ENCODE measurements around the gene TMEM59.

The TMEM59 gene

GRCh38 chr1:54094001-54094729, 41.2 kb upstream of the TMEM59 start:
- DNase-seq (ENCODE audit: insufficient read length, low spot score) (no peak), FAIRE-seq (no peak)
- TF ChIP-seq, protein P1, sequence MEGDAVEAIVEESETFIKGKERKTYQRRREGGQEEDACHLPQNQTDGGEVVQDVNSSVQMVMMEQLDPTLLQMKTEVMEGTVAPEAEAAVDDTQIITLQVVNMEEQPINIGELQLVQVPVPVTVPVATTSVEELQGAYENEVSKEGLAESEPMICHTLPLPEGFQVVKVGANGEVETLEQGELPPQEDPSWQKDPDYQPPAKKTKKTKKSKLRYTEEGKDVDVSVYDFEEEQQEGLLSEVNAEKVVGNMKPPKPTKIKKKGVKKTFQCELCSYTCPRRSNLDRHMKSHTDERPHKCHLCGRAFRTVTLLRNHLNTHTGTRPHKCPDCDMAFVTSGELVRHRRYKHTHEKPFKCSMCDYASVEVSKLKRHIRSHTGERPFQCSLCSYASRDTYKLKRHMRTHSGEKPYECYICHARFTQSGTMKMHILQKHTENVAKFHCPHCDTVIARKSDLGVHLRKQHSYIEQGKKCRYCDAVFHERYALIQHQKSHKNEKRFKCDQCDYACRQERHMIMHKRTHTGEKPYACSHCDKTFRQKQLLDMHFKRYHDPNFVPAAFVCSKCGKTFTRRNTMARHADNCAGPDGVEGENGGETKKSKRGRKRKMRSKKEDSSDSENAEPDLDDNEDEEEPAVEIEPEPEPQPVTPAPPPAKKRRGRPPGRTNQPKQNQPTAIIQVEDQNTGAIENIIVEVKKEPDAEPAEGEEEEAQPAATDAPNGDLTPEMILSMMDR (IDR thresholded peaks at IDR 0.05; ENCODE audit: insufficient read depth, missing control alignments) = no peak

DNA sequence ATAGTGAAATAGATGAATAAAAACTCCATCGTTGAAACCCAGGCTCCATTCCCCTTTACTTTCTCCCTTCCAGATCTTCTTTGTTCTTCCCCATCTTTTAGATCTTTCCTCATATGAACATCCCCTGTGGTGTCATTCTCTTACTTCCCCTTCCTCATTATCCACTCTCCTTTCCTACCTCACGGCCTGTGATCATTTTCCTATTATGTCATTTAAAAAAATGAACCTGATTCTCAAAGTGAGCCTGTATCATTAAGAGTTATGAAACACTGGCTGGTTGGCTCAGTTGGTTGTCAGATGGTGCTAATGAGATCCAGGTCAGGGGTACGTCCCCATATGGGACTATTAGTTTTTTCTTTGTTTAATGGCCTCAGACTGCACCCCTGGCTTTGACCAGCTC, 38.7 kb upstream of the TMEM59 start:
- no peak for DNase-seq (ENCODE audit: insufficient read length, low spot score)
- TF ChIP-seq, protein P1 (IDR thresholded peaks at IDR 0.05; ENCODE audit: insufficient read depth, missing control alignments) = no peak
- FAIRE-seq = no peak

DNA sequence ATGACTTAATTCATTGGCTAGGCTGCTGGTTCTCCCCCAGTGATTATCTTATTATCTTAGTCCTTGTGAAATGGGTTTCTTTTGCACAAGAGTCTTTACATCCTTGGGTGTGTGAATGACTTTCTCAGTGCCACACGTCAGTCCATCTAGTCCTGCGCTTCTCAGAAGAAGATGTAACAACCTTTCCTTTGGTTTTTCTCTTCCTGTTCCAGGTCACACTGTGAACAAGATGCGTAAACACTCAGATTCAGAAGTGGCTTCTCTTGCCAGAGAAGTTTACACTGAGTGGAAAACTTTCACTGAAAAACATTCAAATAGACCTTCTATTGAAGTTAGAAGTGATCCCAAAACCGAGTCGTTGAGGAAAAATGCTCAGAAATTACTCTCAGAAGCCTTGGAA, 35.4 kb upstream of the TMEM59 start:
- DNase-seq (ENCODE audit: insufficient read length, low spot score) (no peak), FAIRE-seq (peak; percentile 25)
- TF ChIP-seq, protein P1 (IDR thresholded peaks at IDR 0.05; ENCODE audit: insufficient read depth, missing control alignments) = no peak

- FAIRE-seq (no peak), DNase-seq (ENCODE audit: insufficient read length, low spot score) (no peak)
- TF ChIP-seq, protein P1 (IDR thresholded peaks at IDR 0.05; ENCODE audit: insufficient read depth, missing control alignments) = no peak
These were observed 33.8 kb upstream of the TMEM59 start for GRCh38 chr1:54086754-54087153.

DNA sequence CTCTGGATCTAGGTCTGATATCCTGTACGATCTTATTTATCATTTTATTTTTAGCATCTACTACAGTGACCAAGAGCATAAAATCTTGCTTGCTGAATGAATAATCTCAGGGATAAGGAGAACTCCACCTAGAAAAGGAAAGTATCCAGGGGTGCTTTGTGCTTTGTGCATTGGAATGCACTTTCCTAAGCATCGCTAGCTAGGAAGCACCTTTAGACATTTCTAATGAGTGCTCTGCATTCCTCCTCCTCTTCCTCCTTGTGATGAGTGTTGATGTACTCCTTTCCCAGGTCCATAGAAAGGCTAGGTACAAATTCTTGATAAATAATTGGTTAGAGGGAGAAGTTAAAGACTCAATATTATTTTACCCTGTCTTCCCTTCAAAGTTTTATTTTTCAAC, 31.8 kb upstream of the TMEM59 start:
- no peak for DNase-seq (ENCODE audit: insufficient read length, low spot score)
- FAIRE-seq = no peak
- TF ChIP-seq, protein P1 (IDR thresholded peaks at IDR 0.05; ENCODE audit: insufficient read depth, missing control alignments) = no peak

DNA sequence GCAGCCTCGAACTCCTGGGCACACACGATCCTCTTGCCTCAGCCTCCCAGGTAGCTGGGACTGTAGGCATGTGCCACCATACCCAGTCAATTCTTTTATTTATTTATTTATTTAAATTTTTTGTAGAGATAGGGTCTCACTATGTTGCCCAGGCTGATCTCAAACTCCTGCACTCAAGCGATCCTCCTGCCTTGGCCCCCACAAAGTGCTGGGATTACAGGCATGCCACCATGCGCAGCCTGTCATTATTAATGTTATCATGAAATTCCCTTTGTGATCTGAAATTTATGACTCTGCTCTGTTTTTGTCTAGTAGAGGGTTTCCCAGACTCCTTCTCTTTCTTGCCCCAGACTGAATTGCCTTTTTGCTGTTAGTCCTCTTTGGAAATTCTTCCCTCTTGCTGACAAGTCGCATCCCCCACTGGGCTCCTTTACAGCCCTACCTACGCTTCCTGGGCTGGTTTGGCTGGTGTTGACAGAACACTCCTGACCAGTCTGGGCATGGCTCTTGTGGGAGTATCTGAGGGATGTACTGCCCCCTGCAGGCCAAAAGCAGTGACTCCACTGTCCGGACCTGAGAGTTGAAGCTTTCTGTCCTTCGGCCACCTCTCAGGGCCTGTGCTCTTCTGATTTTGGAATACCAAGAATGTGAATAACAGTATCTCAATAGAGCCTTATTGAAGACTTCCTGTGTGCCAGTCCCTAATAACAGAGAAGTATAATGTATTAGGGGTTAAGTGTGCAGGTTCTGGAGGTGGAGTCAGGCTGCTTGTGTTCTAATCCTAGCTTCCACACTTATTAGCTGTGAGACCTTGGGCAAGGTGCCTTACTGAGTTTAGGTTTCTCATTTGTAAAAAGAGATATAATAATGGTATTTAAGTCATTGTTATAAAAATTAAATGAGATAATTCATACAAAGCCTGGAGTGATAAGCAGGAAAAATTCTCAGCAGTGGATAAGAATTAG, 28.6 kb upstream of the TMEM59 start:
- DNase-seq (ENCODE audit: insufficient read length, low spot score) (no peak), FAIRE-seq (no peak)
- TF ChIP-seq, protein P1 (IDR thresholded peaks at IDR 0.05; ENCODE audit: insufficient read depth, missing control alignments) = peak; percentile 55
